Body of pancreas (tissue), 4 donors: ENCODE data around the gene ARHGEF17.

Experiments
- CTCF ChIP-seq, 7 experiments: fragments of 450-650 bp in 4 of 7; fragments of 200-600 bp in 3 of 7; sonication (generic) in 3 of 7; IDR thresholded peaks; one replicate each; pipeline ENCODE4 v1.5.1; 2016 to 2019; ENCODE audit warnings: antibody characterized with exemption in 7 of 7
- POLR2A ChIP-seq, 3 donors: fragments of 450-650 bp; IDR thresholded peaks; one replicate each; pipeline ENCODE4 v1.6.1; 2016; ENCODE audit warnings: antibody characterized with exemption in 3 of 3, mild to moderate bottlenecking in 2 of 3

GRCh38 chr11:73322382-73323306, 14.6 kb downstream of the ARHGEF17 start:
- no peak for TF ChIP-seq CTCF (IDR thresholded peaks at IDR 0.05)
- TF ChIP-seq POLR2A (IDR thresholded peaks at IDR 0.05) = no peak
